Rectal smooth muscle tissue (tissue), 1 donor: ENCODE results near the gene PHYKPL.
"Not testable (repeated sequence)": the region's sequence is repeated elsewhere in the genome, so short reads cannot be mapped to it uniquely, and the experiment has no call there.

Source experiments
- H3K27ac ChIP-seq: one replicate; pipeline ENCODE4 v1.7.0; 2013; ENCODE audit warnings: low read depth, low read length, inconsistent platforms
- H3K27me3 ChIP-seq: one replicate; pipeline ENCODE4 v1.7.0; 2013; ENCODE audit warnings: low read length; ENCODE audit not compliant: control insufficient read depth, insufficient read depth
- H3K36me3 ChIP-seq: one replicate; pipeline ENCODE4 v1.7.0; 2013; ENCODE audit warnings: low read length; ENCODE audit not compliant: control insufficient read depth, insufficient read depth
- H3K4me1 ChIP-seq: one replicate; pipeline ENCODE4 v1.7.0; 2013; ENCODE audit warnings: low read length; ENCODE audit not compliant: control insufficient read depth, insufficient read depth
- H3K4me3 ChIP-seq: one replicate; pipeline ENCODE4 v1.7.0; 2013; ENCODE audit warnings: low read length
- H3K9ac ChIP-seq: one replicate; pipeline ENCODE4 v1.7.0; 2013; ENCODE audit warnings: low read length

PHYKPL gene

DNA sequence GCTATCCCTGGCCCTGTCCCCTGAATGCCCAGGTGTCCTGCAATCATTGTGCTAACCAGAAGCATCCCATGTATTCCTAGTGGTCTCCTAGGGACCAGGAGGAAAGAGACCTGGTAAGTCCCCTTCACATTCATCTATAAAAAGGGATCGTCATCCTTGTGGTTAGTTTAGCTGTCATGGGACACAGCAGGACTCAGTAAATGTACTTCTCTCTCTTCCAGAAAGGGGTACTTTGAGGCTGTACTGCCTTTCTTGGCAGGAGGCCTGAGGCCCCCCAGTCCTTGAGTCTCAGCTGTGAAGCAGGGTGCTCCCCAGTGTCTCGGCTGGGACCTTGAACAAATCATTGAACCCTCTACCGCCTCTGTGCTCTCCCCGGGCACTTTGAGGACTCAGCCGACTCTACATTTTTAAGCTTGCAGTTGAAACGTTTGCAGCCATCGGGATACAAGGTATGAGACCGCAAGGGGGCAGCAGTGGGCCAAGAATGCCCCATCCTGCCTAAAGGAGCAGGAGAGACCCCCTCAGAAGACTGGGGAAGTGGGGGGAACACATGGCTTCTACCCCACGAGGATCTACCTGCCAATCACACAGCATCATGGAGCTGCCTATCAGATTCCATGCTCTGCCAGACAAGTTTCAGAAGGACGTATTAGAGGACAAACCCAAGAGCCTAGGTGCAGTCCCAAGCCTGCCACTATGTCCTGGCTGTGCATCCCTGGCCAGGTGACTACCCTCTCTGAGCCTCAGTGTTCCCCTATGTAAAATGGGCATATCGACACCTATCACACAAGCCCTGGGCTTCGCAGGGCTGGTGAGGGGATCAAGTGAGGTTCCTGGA lies 2.4 kb upstream of the PHYKPL start:
- Histone ChIP-seq H3K4me3 (no peak overlapping the region), H3K36me3 (peaks cover 7% of the 10 kb centered on the region), H3K4me1 (peaks cover 10% of the 10 kb centered on the region), H3K27ac (no peak overlapping the region), H3K9ac (no peak overlapping the region), H3K27me3 (no peaks in the 10 kb centered on the region)

DNA sequence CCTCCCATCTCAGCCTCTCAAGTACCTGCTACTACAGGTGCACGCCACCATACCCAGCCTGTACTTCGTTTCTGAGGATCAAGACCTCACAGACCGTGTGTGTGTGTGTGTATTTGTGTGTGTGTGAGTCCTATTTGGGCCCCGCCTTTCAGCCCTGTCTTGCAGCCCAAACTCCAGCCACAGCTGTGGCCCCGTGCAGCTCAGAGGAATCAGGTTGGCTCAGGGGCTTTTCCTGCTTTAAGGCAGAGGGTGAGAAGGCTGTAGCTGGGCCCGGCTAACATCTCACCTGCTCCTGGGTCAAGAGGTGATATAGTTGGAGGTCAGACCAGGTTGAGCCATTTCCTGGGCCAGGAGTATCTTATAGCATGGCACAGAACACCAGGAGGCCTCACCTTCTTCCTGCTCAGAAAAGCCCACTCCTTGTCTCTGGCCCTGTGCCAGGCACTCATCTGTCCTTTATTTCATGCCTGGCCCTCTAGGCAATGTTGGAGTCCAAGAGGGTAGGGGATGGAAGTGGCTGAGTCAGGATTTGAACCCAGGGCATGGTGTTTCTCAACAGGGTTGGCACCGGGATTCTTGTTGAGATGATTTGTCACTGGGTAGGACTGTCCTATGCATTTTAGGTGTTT lies 1.6 kb upstream of the PHYKPL start:
- no peak overlapping the region for H3K9ac ChIP-seq
- H3K36me3 ChIP-seq, result peaks cover 13% of the 10 kb centered on the region
- H3K27me3 ChIP-seq, result no peaks in the 10 kb centered on the region
- no peak overlapping the region for H3K4me3 ChIP-seq
- H3K4me1 ChIP-seq, result peaks cover 10% of the 10 kb centered on the region
- no peak overlapping the region for H3K27ac ChIP-seq

DNA sequence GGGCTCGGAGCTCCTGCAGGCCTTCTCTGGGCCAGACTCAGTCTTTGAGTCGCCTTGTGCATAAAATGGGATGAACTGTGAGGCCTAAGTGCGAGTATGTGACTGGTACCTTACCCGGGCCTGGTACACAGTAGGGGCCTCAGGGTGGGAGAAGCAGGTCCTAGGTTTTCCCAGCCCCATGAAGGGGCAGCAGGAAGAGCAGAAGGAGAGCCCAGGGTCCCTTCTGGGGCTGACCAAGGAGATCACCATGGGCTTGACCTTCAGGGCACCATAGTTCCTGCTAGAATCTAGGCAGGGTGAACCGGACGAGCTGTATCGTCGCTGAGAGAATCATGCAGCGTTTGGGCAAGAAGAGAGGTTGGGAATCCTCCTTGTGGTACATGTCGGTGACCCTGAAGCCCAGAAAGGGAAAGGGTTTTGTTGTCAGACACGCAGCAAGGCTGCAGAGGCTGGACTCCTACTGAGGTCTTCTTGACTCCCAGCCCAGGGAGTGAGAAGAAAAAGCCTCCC lies 373 bp upstream of the PHYKPL start:
- peak overlapping the region; percentile 94 for H3K27ac ChIP-seq
- peaks cover 10% of the 10 kb centered on the region for H3K4me1 ChIP-seq
- H3K36me3 ChIP-seq, result peaks cover 14% of the 10 kb centered on the region
- H3K4me3 ChIP-seq, result peak overlapping the region; percentile 86
- H3K27me3 ChIP-seq, result no peaks in the 10 kb centered on the region
- H3K9ac ChIP-seq, result peak overlapping the region; percentile 76

DNA sequence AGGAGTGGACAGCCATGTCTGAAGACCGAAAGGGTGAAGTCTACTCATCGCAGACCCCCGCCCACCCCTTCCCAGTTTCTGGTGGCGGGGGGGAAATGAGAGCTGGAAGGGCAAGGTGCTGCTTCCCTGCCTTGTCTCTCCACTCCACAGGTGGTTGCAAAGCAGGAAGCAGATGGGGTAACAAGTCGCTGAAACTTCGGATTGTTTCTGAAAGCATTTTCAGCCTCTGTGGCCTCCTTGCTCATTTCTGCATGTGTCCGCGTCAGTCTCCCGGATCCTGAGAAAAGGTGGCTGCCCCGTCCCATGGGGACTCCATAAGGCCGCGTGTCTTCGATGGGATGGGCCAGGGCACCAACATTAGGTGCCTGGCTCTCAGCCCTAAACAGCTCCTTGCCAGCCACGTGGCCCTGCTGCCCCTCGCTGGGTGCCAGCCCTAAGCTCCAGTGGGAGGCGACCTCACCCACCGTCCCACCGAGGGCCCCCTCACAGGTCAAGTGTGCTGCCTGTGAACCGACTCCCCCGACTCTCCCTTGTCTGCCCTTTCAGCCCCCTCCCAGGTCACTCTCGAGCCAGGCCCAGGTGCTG lies 971 bp downstream of the PHYKPL start:
- Histone ChIP-seq H3K27ac (peak overlapping the region; percentile 94), H3K9ac (peak overlapping the region; percentile 78), H3K4me1 (peaks cover 10% of the 10 kb centered on the region), H3K27me3 (no peaks in the 10 kb centered on the region), H3K36me3 (peaks cover 14% of the 10 kb centered on the region), H3K4me3 (peak overlapping the region; percentile 86)

DNA sequence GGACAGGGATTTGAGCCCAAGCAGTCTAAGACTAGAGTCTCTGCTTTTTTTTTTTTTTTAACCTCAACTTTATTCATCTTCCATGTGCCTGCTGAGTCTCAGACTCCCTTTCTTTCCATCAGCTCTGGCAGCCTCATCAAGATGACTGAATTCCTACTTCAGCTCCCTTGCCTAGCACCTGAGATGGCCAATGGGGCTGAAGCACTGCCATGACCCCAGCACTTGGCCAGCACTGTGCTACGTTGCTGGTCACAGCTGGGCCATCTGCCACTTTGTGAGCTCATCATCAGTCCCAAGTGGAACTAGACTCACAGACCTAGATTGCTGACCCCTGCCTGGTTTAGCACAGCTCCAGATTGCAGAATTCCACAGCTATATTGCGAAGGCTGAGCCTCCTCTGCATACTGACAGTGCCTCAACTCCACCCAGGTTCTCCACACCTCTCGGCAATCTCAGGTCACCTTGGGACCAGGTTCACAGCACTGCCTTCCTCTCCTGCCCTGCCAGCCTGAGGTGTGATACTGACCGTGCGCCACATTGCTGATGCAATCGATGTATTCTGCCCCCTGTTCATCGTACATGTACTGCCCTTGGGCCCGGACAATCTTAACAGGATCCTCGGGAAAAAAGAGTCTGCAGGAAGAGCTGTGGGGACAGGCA lies 1.6 kb downstream of the PHYKPL start:
- H3K27me3 ChIP-seq, result no peaks in the 10 kb centered on the region
- peak overlapping the region; percentile 0 for H3K9ac ChIP-seq
- peaks cover 14% of the 10 kb centered on the region for H3K36me3 ChIP-seq
- no peak overlapping the region for H3K27ac ChIP-seq
- peaks cover 10% of the 10 kb centered on the region for H3K4me1 ChIP-seq
- H3K4me3 ChIP-seq, result peak overlapping the region; percentile 86

DNA sequence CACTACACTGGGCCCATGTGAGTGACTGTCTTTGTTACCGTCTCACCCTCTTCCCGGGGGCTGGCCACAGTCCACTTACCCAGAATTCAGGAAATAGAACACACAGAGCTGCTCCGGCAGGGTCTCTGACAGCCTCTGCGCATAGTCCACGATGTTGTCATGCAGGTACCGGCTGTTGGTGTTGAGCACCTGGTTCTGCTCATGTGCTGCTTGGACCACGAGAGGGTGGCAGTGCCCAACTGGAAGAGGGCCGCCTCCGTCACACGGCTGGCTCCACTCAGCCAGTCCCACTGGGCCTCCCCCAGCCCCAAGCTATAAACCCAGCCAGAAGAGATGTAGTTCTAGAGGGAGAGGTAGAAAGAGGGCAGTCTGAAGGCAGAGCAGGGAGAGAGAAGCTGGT lies 2.7 kb downstream of the PHYKPL start:
- no peak overlapping the region for H3K4me3 ChIP-seq
- H3K27ac ChIP-seq, result no peak overlapping the region
- no peak overlapping the region for H3K9ac ChIP-seq
- H3K27me3 ChIP-seq, result no peaks in the 10 kb centered on the region
- H3K4me1 ChIP-seq, result peaks cover 10% of the 10 kb centered on the region
- H3K36me3 ChIP-seq, result peaks cover 14% of the 10 kb centered on the region

DNA sequence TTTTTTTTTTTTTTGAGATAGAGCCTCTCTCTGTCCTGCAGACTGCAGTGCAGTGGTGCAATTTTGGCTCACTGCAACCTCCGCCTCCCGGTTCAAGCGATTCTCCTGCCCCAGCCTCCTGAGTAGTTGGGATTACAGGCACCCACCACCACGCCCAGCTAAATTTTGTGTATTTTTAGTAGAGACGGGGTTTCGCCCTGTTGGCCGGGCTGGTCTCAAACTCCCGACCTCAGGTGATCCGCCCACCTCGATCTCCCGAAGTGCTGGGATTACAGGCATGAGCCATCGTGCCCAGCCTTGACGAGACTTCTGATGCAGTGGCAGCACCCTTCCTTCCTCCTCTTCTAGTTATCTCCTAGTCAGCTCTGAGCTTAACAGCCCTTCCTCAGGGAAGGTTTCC lies 3.5 kb downstream of the PHYKPL start:
- not testable (repeated sequence) for H3K4me1 ChIP-seq, H3K9ac ChIP-seq, H3K4me3 ChIP-seq, H3K27ac ChIP-seq, H3K27me3 ChIP-seq
- H3K36me3 ChIP-seq, result peaks cover 14% of the 10 kb centered on the region

DNA sequence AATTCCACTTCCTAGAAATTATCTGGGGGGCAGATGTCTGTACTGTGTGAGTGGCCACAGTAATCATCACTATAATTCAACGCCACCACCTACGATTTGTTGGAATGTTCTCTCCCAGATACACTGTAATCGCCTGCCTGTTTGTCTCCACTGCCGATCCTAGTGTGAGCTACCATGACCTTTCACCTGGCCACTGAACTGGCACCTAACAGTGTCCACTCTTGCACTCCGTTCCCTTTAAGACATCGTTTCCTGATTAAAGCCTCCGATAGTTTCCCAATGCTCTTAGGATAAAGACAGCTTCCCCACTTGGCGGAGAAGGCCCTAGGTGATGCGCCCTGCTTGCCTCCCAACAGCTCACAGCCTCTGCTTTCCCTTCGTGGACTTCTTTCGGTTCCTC lies 4.0 kb downstream of the PHYKPL start:
- peaks cover 14% of the 10 kb centered on the region for H3K36me3 ChIP-seq
- H3K27me3 ChIP-seq, result no peaks in the 10 kb centered on the region
- peaks cover 10% of the 10 kb centered on the region for H3K4me1 ChIP-seq
- no peak overlapping the region for H3K4me3 ChIP-seq
- H3K27ac ChIP-seq, result no peak overlapping the region
- H3K9ac ChIP-seq, result no peak overlapping the region

DNA sequence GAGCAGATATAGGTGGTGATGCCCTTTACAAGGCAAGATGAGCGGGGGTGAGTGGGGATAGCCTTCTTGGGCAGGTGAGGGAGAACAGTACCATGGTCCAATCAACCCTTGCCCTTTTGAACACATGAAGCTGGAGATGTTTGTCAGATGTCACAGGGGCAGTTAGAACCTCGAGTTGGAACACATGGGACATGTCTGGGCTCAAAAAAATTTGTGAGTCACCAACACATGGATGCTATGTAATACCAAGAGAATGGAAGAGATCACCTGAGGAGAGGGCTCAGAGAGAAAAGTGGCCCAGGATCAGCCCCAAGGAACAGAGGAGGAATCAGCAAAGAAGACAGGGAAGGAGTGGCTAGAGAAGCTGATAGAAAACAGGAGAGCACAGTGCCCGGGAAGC lies 4.7 kb downstream of the PHYKPL start:
- no peak overlapping the region for H3K4me3 ChIP-seq
- no peak overlapping the region for H3K27ac ChIP-seq
- H3K27me3 ChIP-seq, result no peaks in the 10 kb centered on the region
- H3K36me3 ChIP-seq, result peaks cover 14% of the 10 kb centered on the region
- H3K9ac ChIP-seq, result no peak overlapping the region
- peaks cover 10% of the 10 kb centered on the region for H3K4me1 ChIP-seq

DNA sequence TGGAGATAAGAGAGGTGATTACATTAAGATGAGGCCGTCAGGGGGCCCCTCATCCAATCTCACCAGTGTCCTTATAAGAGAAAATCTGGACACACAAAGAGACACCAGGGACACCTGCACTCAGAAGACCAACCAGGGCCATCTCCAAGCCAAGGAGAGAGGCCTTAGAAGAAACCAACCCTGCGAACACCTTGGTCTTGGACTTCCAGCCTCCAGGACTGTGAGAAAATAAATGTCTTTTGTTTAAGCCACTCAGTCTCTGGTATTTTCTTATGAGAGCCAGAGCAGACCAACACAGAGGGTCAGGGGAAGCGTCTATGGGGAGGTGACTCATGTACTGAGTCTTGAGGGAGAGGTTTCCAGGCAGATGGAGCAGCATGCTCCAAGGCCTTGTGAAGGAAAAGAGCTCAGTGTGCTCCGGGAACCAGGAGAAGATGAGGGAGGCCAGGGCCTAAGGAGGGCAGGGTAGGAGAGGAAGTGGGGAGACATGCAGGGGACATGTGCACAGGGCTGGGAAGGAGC lies 5.4 kb downstream of the PHYKPL start:
- no peaks in the 10 kb centered on the region for H3K27me3 ChIP-seq
- no peak overlapping the region for H3K4me3 ChIP-seq
- peaks cover 17% of the 10 kb centered on the region for H3K36me3 ChIP-seq
- H3K4me1 ChIP-seq, result peaks cover 10% of the 10 kb centered on the region
- no peak overlapping the region for H3K27ac ChIP-seq
- no peak overlapping the region for H3K9ac ChIP-seq

DNA sequence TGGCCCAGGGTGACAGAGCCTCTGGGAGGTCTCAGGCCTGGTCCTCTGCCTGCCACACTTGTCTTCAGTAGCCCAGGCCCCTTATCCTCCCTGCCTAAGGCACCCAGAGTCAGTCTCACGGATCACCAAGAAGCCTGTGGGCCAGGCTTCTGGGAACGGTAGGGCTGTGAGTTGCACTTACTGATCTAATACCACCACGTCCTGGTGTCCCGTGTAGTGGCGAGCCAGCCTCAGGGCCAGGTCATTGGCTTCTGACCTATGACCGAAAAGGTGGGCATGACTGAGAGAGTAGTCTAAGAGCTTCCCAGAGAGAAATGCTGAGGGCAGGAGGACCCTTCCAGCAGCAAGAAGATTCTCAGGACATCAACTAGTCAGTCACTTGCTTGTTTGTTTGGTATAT lies 7.4 kb downstream of the PHYKPL start:
- no peak overlapping the region for H3K27ac ChIP-seq
- H3K4me3 ChIP-seq, result no peak overlapping the region
- H3K4me1 ChIP-seq, result no peaks in the 10 kb centered on the region
- H3K9ac ChIP-seq, result no peak overlapping the region
- H3K27me3 ChIP-seq, result no peaks in the 10 kb centered on the region
- H3K36me3 ChIP-seq, result peaks cover 16% of the 10 kb centered on the region

DNA sequence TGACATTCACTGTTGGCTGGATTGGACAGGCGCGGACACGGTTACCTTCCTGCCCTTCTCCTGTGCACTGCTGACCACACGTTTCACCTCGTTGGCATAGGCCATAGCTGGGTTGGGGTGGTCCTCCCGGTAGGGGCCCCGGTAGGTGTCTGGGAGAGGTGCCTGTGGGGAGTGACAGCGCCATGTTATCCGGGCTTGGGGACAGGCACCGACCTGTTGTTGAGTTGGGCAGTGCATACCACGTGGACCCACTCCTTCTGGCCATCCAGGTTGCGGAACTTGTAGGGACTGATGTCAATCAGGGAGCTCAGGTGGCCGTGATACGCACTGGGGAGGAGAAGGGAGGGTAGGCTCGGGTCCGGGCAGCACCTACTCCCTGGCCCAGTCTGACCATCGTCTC lies 8.2 kb downstream of the PHYKPL start:
- Histone ChIP-seq H3K27me3 (no peaks in the 10 kb centered on the region), H3K36me3 (peaks cover 12% of the 10 kb centered on the region), H3K27ac (no peak overlapping the region), H3K9ac (no peak overlapping the region), H3K4me3 (no peak overlapping the region), H3K4me1 (no peaks in the 10 kb centered on the region)
